NCI-H2171 treated with DMSO at 0.1 percent for 48 hours (cell line): ENCODE results near the gene SIK3.

Experiments used
- DNase-seq: peaks from one replicate; lab custom pipeline; 2025; lab: John Stamatoyannopoulos, UW

Gene SIK3

DNA sequence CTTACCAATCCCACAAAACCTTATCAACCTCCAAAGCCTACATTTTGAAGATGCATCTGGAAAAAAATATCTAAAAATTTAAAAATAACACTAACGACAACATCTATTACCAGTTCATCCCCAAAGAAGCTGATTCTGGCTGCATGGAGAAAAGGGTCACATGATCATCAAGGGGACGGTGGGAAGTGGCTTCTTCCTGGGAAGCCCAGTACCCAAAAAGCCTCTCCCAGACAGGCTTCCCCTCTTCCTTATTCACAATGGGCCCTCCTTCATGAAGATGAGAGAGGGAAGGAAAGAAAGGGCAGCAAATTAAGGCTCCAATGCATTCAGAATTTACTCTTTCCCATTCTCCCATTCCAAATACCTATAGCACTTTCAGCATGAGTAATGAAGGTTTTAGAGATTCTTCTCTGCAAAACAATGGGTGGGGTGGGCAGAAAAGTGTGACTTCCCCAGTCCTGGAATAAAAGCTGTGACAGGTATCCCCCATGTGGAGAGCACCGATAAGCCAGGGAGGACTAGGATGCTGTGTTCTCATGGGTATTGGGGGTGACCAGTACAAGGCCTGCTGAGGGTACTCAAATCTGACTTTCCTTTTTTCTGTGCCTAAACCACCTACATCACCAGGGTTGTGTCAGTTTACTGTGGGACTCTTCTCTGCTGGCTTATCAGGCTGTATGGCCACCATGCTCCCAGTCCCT is 88.2 kb downstream of the SIK3 start:
- no peak for DNase-seq

DNA sequence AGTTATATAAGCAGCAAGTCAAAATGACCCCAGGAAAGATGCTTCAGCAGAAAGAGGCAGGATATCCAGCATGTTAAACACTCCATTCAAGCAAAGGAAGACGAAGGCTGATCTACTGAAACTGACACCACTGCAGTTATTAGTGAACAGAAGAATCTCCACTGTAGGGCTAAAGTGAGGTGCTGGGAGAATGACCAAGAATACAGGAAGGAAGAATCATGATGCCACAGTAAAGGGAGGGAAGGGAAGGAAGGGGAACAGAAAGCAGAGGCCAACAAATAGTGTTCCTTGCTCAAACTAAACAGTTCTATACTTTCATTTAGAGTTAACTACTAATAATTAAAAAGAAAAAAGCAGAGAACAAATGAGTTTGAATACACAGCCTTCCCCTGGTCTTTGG is 92.5 kb downstream of the SIK3 start:
- no peak for DNase-seq

DNA sequence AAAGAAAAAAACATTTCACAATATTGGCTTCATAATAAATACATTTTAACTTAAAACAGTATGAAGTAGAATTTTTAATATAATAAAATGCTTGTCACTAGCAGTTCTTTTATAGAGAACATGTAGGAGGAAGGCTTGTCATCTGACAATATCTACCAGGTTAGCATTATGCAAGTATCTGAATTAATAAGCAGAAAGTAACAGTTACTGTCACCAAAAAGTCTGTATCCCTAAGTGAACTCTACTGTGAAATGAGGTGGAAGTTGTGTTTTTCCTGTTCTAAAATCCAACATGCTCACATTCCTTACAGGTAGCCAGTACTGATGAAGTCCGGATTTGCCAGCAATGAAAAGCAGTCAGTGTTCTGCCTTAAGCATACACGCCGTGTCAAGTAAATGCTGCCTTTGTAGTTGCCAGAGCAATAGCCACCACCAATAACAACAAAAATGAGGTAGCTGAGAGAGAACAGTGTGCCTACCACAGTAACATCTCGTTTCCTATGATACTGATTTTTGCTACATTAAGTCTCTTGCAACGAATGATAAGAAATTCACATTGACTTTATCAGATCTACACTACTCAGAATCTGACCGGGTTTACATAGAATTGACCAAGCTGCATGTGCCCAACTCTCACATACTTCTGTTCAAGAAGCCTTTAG is 95.5 kb downstream of the SIK3 start:
- no peak for DNase-seq

DNA sequence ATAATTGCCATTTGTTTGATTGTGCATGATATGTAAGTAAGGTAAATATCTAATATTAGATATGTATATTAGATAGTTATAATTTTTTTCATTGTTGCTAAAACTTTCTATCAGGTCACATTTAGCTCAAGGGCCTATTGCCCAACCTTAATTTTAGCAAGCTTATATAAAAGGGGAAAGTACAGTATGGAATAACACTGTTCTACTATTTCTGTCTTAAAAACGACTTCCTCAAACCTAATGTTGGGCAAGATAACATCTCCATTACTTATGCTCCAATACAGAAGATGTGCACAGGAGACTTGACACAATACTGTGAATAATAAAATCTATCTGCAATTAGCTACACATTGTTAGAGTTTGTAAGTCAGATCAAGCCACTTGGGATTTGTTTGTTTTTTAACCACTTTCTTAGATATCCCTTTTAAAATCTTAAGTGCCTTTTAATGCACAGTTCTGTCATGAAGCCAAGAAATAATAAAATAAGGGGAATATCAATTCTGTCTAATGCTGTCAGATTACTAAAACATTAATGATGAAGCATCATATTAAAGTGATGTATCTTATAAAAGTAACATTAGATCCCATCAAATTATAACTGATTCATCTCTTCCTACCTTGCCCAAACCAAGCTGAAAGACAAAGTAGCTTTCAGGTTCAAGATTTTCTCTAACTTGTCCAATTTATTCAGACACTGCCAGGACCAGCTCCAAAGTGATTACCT is 98.1 kb downstream of the SIK3 start:
- peak; percentile 6 for DNase-seq

DNA sequence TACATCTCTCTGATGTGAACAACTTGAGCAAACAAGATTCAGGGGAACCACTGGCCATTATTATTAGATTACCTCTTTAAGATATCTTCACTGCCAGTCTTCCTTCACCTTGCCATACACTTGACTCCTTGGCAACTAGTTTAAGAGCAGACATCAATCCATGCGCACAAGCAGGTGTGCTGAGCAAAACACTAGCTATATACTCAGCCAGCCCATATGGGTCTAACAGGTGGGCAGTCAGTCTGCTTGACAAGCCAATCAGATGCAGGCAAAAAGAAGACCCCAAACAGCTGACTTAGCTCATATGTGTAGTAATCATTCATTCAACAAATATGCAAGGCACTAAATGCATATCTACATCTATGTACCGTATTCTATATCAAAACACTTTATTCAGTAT is 101.2 kb downstream of the SIK3 start:
- peak; percentile 50 for DNase-seq

DNA sequence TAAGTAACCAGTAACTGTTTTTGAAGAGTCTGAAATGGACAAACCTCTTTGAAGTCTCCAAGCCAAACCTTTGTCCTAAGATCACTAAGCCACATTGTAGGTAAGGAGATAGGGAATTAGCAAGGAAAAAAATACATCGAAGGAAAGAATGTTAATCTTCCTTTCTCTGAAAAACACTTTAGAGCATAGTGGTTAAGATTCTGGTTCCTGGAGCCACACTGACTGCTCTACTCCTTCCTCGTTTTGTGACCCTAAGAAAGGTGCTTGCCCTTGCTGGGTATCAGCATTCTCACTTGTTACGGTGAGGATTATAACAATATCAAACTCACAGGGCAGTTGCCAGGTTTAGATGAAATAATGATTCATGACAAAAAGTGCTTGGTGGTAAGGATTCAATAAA is 104.0 kb downstream of the SIK3 start:
- DNase-seq = no peak

DNA sequence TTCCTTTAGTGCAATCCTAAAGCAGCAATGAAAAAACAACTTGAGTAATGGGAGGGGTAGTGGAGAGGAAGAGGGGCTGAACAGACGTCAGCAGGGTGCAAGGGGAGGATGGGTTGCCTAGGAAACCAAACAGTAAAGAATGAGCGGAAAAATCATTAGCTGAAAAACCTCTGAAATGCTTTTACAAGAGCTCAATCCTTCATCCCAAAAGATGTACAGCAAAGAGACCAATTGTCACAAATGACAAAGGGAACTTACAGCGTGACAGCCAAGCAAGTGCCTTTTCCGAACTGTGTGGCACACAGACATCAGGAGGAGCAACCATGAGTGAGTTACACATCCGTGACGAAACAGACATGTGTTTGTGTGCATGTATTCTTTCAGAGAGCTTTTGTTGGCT is 104.6 kb downstream of the SIK3 start:
- DNase-seq = peak; percentile 43

DNA sequence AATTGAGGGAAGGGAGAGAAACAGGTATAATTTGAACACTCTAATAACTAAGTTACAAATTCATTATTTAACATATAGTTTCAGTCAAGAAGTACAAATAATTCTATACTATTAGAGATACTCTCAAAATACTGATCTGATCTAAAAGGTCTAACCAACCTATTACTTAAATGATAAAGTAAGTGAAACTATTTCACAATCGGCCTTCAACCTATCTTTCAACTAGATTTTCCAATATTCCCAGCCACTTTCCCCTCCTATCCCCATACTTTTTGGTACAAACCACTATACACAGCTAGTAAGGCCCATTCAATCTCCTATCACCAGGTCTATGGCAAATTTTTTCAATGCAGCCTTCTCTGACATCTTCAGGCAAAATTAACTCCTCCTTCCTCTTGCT is 106.7 kb downstream of the SIK3 start:
- DNase-seq = no peak

DNA sequence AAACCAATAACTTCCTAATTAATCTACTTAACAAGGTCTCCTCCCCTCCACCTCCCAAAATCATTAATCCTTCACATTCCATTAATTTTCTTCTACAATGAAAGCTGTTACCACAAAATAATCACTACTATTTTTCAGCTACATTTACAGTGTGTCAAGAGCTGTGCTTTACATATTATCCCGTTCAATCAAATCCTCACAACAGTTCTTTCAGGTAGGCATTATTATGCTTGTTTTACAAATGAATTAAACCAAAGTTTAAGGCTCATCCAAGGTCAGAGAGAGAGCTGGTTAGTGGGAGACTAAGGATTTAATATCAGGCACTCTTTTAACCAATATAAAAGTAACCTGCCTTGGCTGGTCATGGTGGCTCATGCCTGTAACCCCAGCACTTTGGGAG is 107.4 kb downstream of the SIK3 start:
- DNase-seq = no peak

DNA sequence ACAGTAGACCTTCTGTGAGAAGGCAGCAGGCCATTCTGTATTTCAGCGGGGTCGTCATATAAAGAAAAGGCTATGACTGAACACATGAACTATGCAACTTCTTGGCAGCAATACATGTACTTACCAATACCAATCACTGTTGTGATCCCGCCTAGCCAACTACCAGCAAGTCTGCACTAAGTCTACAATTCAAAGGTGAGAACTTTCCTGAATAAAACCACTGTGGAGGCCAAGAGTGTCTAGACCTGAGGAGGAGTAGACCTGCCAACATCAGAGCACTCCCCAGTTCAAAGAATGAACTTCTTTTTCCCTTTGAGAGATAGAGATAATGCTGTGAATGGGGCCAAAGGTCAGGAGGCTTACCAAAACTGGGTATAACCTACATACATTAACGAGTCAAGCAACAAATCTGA is 108.2 kb downstream of the SIK3 start:
- no peak for DNase-seq

DNA sequence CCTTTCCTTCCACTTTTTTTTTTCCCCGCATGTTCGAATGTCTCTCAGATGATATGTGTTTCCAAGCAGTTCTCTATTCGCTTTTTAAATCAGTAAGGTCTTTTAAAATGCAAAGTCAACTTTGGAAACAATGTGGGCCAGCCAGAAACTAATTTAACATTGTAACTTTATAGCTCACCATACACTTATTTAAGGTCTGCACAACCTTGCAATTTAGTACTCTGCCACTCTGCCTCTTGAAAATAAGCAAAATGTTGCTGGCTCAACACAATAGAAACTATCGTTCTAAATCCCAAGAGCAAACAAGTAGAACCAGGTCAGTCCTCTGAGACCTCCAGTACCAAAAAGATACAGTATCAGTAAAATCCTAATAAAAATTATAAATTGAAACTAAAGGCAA is 109.0 kb downstream of the SIK3 start:
- no peak for DNase-seq

DNA sequence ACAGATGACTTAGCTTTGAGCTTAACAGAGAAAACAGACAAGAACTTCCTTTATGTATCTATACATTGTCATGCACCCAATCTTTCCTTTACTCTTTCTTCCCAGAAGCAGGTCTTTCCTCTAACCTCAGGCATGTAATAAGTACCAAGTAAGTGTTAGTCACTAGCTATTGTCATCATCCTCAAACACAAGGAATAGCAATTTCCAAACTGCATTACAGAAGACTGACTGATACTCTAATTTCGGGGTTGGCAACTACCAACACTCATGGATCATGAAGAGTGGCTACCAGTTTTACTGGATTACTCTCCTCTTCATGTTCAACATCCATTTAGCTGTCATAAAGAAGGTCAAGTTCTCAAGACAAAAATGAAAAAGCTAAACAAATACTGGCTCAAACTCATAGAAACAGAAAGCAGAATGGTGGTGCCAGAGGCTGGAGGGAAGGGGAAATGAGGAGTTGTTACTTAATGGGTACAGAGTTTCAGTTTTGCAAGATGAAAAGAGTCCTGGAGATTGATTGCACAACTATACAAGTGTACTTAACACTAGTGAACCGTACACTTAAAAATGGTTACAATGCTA is 111.6 kb downstream of the SIK3 start:
- DNase-seq = no peak

DNA sequence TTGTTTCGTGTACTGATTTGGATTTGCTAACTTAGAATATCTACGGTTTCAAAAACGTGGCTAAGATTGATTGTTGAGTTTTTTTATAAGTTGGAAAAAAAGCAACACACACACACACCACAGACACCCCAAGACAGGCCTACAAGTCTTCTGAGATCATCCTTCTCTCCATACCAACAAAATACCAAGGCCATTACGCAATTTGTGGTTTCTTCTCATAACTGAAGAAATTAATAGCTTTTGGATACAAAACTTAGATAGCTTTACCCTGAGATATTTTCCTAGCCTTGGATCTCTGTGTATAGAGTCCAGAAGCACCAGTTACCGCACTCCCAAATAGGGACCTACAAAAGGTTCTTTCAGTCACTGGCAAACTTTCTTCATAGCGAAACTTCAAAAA is 113.6 kb downstream of the SIK3 start:
- no peak for DNase-seq

DNA sequence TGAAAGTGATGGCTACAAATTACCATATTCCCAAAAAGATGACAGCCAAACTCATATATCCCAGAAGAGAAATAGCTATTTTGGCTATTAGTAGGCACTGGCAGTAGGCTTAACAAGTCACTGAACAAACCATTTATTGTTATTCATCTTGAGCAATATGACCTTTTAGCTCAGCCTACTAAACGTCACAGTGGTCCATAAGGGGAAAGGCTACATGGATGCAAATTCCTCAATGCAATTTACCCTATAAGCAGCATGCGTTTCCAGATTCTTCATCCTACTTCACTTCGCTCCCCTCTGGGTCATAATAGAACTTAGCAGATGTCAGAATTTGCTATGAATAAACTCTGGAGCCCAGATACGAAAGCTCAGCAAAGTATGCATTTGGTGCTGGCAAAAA is 114.0 kb downstream of the SIK3 start:
- no peak for DNase-seq

DNA sequence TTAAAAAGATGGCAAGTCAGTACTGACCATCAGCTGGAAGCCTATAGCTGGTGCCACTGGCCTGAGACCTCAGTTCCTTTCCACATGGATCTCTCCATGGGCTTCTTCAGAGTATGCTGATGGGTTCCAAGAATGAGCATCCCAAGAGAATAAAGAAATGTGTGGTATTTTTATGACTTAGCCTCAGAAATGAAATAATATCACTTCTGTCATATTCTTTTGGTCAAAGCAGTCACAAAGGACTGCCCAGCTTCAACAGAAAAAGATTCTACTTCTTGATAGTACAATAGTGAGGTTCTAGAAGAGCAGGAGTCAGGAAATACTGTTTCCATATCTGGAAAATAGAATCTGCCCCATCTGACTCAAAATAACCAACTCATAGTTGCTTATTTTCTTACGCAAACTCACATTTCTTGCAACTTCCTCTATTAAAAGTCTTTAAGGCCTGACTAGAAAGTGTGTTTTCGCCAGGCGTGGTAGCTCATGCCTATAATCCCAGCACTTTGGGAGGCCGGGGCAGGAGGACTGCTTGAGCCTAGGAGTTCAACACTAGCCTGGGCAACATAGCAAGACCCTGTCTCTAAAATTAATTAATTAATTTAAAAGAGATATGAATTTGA is 116.9 kb downstream of the SIK3 start:
- DNase-seq = no peak

DNA sequence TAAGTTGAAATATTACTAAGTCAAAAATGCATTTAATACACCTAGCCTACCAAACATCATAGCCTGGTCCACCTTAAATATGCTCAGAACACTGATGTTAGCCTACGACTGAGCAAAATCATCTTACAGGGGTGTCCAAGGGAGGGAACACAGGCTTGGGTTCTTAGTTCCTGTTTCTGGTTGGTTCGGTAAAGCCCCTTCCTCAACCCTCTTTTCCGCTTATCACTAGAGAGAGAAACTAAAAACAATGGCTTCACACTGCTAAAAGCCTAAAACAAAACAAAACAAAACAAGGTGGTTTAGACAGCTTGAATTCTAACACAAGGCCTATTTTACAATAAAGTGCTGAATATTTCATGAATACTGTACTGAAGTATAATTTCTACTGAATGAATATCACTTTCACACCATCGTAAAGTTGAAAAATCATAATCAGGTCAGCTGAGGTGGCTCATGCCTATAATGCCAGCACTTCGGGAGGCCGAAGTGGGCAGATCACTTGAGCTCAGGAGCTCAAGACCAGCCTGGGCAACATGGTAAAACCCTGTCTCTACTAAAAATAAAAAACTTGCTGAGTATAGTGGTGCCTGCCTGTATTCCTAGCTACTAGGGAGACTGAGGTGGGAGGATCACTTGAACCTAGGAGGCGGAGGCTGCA is 118.0 kb downstream of the SIK3 start:
- no peak for DNase-seq

DNA sequence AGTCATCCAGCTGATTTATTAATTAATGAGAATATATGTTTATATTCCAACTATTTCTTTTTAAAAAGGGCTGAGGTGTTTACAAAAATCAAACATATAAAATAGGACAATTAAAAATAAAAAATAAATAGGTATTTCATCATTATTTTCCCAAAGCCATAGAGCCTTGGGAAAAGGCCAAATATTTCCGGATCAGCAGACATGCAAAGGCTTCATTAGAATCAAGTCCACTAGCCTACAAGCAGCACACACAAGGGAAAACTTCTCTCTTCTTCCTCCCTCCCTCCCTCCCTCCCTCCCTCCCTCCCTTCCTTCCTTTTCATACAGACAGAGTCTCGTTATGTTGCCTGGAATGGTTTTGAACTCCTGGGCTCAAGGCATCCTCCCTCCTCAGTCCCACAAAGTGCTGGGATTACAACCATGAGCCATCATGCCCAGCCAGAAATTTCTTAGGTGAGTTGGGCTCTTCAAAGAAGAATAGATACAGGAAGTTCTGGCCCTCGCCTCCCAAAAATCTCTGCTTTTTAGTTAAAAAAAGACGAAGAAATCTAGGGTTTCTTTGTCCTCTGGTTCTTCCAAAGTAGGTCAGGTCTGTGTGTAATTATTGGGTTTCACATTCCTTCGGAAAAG is 121.2 kb downstream of the SIK3 start:
- peak; percentile 15 for DNase-seq

DNA sequence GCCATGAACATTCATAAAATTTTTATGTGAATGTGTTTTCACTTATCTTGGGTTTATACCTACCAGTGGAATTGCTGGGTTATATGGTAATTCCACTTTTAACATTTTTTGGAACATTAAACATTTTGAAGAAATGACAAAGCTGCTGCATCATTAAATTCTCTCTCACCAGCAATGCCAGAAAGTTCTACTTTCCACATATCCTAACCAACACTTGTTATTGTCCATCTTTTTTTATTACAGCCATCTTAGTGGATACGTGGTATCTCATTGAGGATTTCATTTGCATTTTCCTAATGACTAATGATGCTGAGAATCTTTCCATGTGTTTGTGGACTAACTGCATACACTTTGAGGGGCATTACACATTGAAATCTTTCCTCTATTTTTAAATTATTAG is 122.6 kb downstream of the SIK3 start:
- no peak for DNase-seq

DNA sequence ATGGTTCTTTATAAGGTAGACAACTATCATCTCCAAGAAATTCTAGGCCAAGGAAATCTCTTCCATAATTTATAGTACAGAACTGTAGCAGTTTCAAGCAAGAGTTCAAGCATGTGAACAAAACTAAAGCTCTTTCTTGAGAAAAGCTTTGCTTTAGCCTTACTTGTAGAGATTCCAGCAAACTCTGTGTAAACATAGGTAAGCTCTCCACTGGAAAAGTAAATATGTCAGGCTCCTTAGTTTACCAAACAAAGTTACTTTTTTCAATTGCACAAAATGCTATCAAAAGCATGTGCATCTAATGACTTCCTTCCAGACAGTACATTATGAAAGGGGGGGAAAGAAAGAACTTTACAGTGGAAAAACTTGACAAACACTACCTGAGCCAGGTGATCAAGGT is 125.0 kb downstream of the SIK3 start:
- no peak for DNase-seq

DNA sequence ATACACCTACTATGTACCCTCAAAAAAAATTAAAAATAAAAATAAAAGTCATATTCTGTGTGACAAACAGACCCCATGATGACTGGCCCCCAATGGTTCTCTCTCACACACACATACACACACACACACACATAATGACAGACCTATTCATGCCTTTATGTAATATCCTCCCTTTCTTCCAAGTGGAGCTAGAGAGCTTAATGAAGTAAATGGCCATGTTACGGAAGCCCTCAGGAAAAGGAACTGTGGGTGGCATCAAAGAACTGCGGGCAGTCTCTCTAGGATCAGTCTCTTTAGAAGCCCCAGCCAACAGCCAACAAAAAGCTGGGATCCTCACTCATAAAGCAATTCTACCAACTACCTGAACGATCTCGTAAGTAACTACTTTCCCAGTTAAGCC is 125.5 kb downstream of the SIK3 start:
- DNase-seq = no peak

DNA sequence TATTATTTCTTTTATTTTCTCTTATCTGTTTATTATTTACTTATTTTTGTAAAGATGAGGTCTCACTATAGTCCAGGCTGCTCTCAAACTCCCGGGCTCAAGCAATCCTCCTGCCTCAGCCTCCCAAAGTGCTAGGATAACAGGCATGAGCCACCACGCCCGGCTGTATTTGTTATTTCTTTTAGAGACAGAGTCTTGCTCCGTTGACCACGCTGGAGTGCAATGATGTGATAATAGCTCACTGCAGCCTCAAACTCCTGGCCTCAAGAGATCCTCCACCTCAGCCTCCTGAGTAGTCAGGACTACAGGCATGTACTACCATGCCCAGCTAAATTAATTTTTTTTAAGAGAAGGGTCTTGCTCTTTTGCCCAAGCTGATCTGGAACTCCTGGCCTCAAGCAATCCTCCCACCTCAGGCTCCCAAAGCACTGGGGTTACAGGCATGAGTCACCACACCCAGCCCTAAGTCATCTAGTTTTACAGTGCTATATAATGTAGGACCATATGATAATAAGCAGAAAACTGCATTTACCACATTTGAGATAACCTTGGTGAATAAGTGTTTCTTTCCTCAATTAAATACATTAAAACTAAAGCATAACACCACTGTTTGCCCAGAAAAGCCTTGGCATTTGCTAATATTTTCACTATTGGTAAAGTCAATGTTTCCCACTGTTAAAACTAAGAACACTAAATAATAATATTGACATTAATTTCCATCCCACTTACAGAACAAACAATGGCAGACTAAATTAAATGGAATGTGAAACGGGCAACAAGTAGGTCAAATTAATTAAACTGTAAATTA is 127.5 kb downstream of the SIK3 start:
- no peak for DNase-seq
